IMR-90 (cell line): ENCODE data around the gene LGALS14. TPM values are rescaled to one million over a fixed set of nuclear protein-coding genes. Genes with fewer than 3 reads are reported as not detected.
A peak's percentile ranks its signal among the peaks of the same experiment; 100 is the strongest.

ENCODE experiments used
- ATAC-seq: fragments of 200-7000 bp; cut with Tn5 transposase; 2 replicates; pipeline ENCODE4 v1.9.1; 2020; ENCODE audit warnings: low read depth, mild to moderate bottlenecking, moderate library complexity
- BruUV-seq: library from RNA; stranded (reverse); fragments of 400-500 nt; replicated peaks from 2 replicates; lab custom pipeline; 2021; lab: Mats Ljungman, UMichigan
- CTCF ChIA-PET: fragments of 300-600 bp; formaldehyde crosslinking; extraction: SDS; loops from one replicate; lab custom pipeline; 2021; ENCODE audit warnings: antibody characterized with exemption; lab: Yijun Ruan, JAX
- POLR2A ChIA-PET: fragments of 300-600 bp; sonication (Branson Sonifier 250); formaldehyde crosslinking; loops from one replicate; lab custom pipeline; 2022; ENCODE audit warnings: antibody characterized with exemption; ENCODE audit not compliant: unreplicated experiment; lab: Charles Lee
- DNase-seq: peaks from one replicate; pipeline ENCODE4 v3.0.0; 2013
- H2AFZ ChIP-seq: replicated peaks from 2 replicates; pipeline ENCODE3; 2013; ENCODE audit warnings: low read length, mild to moderate bottlenecking; ENCODE audit not compliant: poor library complexity
- H2AK5ac ChIP-seq: 2 replicates; pipeline ENCODE4 v1.6.1; 2013; ENCODE audit warnings: low read depth, low read length, inconsistent platforms
- H2AK9ac ChIP-seq: replicated peaks from 2 replicates; pipeline ENCODE3; 2013; ENCODE audit warnings: mild to moderate bottlenecking, low read depth, low read length, moderate library complexity; ENCODE audit not compliant: poor library complexity
- H2BK120ac ChIP-seq: 2 replicates; pipeline ENCODE4 v1.6.1; 2013; ENCODE audit warnings: low read depth, low read length, inconsistent platforms
- H2BK15ac ChIP-seq: 3 replicates; pipeline ENCODE4 v1.6.1; 2013; ENCODE audit warnings: low read depth, low read length, inconsistent platforms
- H2BK20ac ChIP-seq: 2 replicates; pipeline ENCODE4 v1.6.1; 2013; ENCODE audit warnings: low read depth, mild to moderate bottlenecking, inconsistent platforms, low read length, moderate library complexity
- H2BK5ac ChIP-seq: 2 replicates; pipeline ENCODE4 v1.6.1; 2013; ENCODE audit warnings: mild to moderate bottlenecking, low read depth, low read length, inconsistent platforms; ENCODE audit not compliant: poor library complexity, severe bottlenecking
- H3K14ac ChIP-seq: replicated peaks from 2 replicates; pipeline ENCODE4 v1.6.1; 2013; ENCODE audit warnings: low read depth, low read length, inconsistent platforms
- H3K18ac ChIP-seq: 2 replicates; pipeline ENCODE4 v1.6.1; 2013; ENCODE audit warnings: low read depth, low read length, control low read depth
- H3K23ac ChIP-seq: 2 replicates; pipeline ENCODE4 v1.6.1; 2013; ENCODE audit warnings: low read depth, low read length, inconsistent platforms
- H3K27ac ChIP-seq: 2 replicates; pipeline ENCODE4 v1.5.1; 2013; ENCODE audit warnings: mild to moderate bottlenecking, control low read depth, low read length; ENCODE audit not compliant: insufficient read depth
- H3K27me3 ChIP-seq: 2 replicates; pipeline ENCODE4 v1.6.1; 2013; ENCODE audit warnings: low read length; ENCODE audit not compliant: control insufficient read depth, insufficient read depth
- H3K36me3 ChIP-seq: 2 replicates; pipeline ENCODE4 v1.6.1; 2013; ENCODE audit warnings: low read length, mixed read lengths; ENCODE audit not compliant: control insufficient read depth, insufficient read depth
- H3K4ac ChIP-seq: 2 replicates; pipeline ENCODE4 v1.6.1; 2013; ENCODE audit warnings: low read depth, low read length, inconsistent platforms
- H3K4me1 ChIP-seq: 2 replicates; pipeline ENCODE4 v1.6.1; 2013; ENCODE audit warnings: low read length, mixed read lengths; ENCODE audit not compliant: control insufficient read depth, insufficient read depth
- H3K4me2 ChIP-seq: 2 replicates; pipeline ENCODE4 v1.6.1; 2013; ENCODE audit warnings: low read depth, mild to moderate bottlenecking, control low read depth, low read length, moderate library complexity
- H3K4me3 ChIP-seq: 2 replicates; pipeline ENCODE4 v1.5.1; 2013; ENCODE audit warnings: low read depth, mild to moderate bottlenecking, control low read depth, low read length, moderate library complexity; ENCODE audit not compliant: insufficient read depth
- H3K56ac ChIP-seq: 2 replicates; pipeline ENCODE4 v1.6.1; 2013; ENCODE audit warnings: low read length, inconsistent platforms; ENCODE audit not compliant: insufficient read depth; ENCODE audit errors: extremely low read depth
- H3K79me1 ChIP-seq, 2 experiments: 2 replicates each; pipeline ENCODE4 v1.6.1; 2013; ENCODE audit warnings: low read length in 2 of 2, inconsistent platforms in 1 of 2, low read depth in 1 of 2
- H3K9ac ChIP-seq: 2 replicates; pipeline ENCODE4 v1.6.1; 2013; ENCODE audit warnings: low read depth, low read length, control low read depth
- H3K9me1 ChIP-seq: 2 replicates; pipeline ENCODE4 v1.6.1; 2013; ENCODE audit warnings: low read length, inconsistent platforms; ENCODE audit not compliant: insufficient read depth
- H3K9me3 ChIP-seq: 2 replicates; pipeline ENCODE4 v1.6.1; 2013; ENCODE audit warnings: low read length; ENCODE audit not compliant: control insufficient read depth, insufficient read depth
- H4K20me1 ChIP-seq: 2 replicates; pipeline ENCODE4 v1.6.1; 2013; ENCODE audit warnings: low read length, inconsistent platforms; ENCODE audit not compliant: insufficient read depth
- H4K5ac ChIP-seq: 2 replicates; pipeline ENCODE4 v1.6.1; 2013; ENCODE audit warnings: mild to moderate bottlenecking, low read depth, low read length, control low read depth
- H4K8ac ChIP-seq, 2 experiments: 2 replicates each; pipeline ENCODE4 v1.6.1; 2013; ENCODE audit warnings: low read depth in 2 of 2, low read length in 2 of 2, control low read depth in 1 of 2, inconsistent platforms in 1 of 2
- H4K91ac ChIP-seq: 2 replicates; pipeline ENCODE4 v1.6.1; 2013; ENCODE audit warnings: low read depth, low read length, inconsistent platforms; ENCODE audit not compliant: insufficient read depth
- CEBPB ChIP-seq: IDR thresholded peaks from 2 replicates; pipeline ENCODE4 v1.6.1; 2012; ENCODE audit warnings: low read depth, low read length, improper control_type of control experiment
- WGBS, 2 experiments: methylation state at CpG; one replicate each; pipeline versions ENCODE4 v1.1.5 to v1.1.7; 2013; ENCODE audit warnings: missing lambda C conversion rate in 2 of 2; ENCODE audit not compliant: insufficient read length in 1 of 2; ENCODE audit errors: extremely low coverage in 2 of 2; 5-methylcytosine and 5-hydroxymethylcytosine counted together
- dilution Hi-C: fragments of 300-500 bp; cut with HindIII; formaldehyde crosslinking; loops from one replicate; pipeline ENCODE4 v1.14.3; 2018; ENCODE audit warnings: low sequenced_read_pairs; ENCODE audit not compliant: unreplicated experiment
- in situ Hi-C: fragments of 300-500 bp; cut with MboI; formaldehyde crosslinking; loops from 3 replicates; pipeline ENCODE4 v1.14.3; 2019; ENCODE audit warnings: low sequenced_read_pairs, inconsistent platforms, mixed read lengths
- intact Hi-C: fragments of 100-400 bp; cut with micrococcal nuclease; formaldehyde crosslinking; loops from 2 replicates; pipeline ENCODE4 v1.10.0; 2022
- polyA plus RNA-seq, 3 experiments: library from polyadenylated mRNA; depleted of rRNA; stranded (reverse); fragments of >200 nt; gene quantifications; 2 replicates each; pipeline ENCODE4 v1.2.3, GENCODE V29; 2012; ENCODE audit warnings: low replicate concordance in 1 of 3
- total RNA-seq: library from RNA; depleted of rRNA; stranded (reverse); fragments of >200 nt; gene quantifications from 2 replicates; pipeline ENCODE4 v1.2.3, GENCODE V29; 2012

Gene LGALS14
- total and polyA plus RNA-seq, 2 of the 4 experiments (the other 2 are of a cell fraction): not detected

- Histone ChIP-seq H3K9me3 (no peaks in the 10 kb centered on the region), H4K5ac (no peak overlapping the region), H3K23ac (no peak overlapping the region), H2BK120ac (no peak overlapping the region), H3K14ac (no peak overlapping the region), H3K4me2 (no peak overlapping the region), H3K56ac (no peak overlapping the region), H3K9ac (no peak overlapping the region), H2BK20ac (no peak overlapping the region), H3K27me3 (no peaks in the 10 kb centered on the region), H3K18ac (no peak overlapping the region), H2AK9ac (no peak overlapping the region), H3K9me1 (no peaks in the 10 kb centered on the region), H2AK5ac (no peak overlapping the region), H2AFZ (peak overlapping the region; percentile 23), H3K4me3 (no peak overlapping the region), H4K20me1 (no peaks in the 10 kb centered on the region), H3K79me1 (no peaks in the 10 kb centered on the region), H3K4ac (no peak overlapping the region), H4K8ac (no peak overlapping the region), H2BK5ac (no peak overlapping the region), H4K91ac (no peak overlapping the region), H3K27ac (no peak overlapping the region), H3K4me1 (no peaks in the 10 kb centered on the region), H3K36me3 (no peaks in the 10 kb centered on the region), H2BK15ac (no peak overlapping the region)
- CTCF ChIA-PET: no interaction called here
- dilution Hi-C loops: no loop called here
- no peak for TF ChIP-seq CEBPB
- POLR2A ChIA-PET: no interaction called here
- WGBS, 2 experiments: 53% methylated on average over 5 of the region's 10 CpGs; no CpG with 5 or more reads in 1 of the 2 experiments
- BruUV-seq: no TSS peak
- in situ Hi-C loops: loop anchor here (10.0 kb wide), 1 partner anchor 124 kb away; no protein-coding TSS in a partner anchor
- no peak for DNase-seq
- intact Hi-C loops: no loop called here
- no peak for ATAC-seq
Measured at GRCh38 chr19:39679056-39679790, 25.1 kb upstream of the LGALS14 start.
